Epithelial cell of esophagus (primary cell): Measurements from ENCODE around the gene BIN1.
A peak's percentile ranks its signal among the peaks of the same experiment; 100 is the strongest.

ENCODE experiments used
- DNase-seq: peaks from one replicate; pipeline ENCODE4 v3.0.0; 2010; ENCODE audit warnings: low read depth
- H3K4me3 ChIP-seq: 2 replicates; pipeline ENCODE4 v1.5.1; 2011; ENCODE audit warnings: mild to moderate bottlenecking, low read length, control low read depth
- CTCF ChIP-seq: IDR thresholded peaks from 2 replicates; pipeline ENCODE4 v1.5.1; 2011; ENCODE audit warnings: low read depth, mild to moderate bottlenecking, low read length, control low read depth, inconsistent platforms; ENCODE audit not compliant: insufficient read depth; ENCODE audit errors: missing control alignments

Gene BIN1

DNA sequence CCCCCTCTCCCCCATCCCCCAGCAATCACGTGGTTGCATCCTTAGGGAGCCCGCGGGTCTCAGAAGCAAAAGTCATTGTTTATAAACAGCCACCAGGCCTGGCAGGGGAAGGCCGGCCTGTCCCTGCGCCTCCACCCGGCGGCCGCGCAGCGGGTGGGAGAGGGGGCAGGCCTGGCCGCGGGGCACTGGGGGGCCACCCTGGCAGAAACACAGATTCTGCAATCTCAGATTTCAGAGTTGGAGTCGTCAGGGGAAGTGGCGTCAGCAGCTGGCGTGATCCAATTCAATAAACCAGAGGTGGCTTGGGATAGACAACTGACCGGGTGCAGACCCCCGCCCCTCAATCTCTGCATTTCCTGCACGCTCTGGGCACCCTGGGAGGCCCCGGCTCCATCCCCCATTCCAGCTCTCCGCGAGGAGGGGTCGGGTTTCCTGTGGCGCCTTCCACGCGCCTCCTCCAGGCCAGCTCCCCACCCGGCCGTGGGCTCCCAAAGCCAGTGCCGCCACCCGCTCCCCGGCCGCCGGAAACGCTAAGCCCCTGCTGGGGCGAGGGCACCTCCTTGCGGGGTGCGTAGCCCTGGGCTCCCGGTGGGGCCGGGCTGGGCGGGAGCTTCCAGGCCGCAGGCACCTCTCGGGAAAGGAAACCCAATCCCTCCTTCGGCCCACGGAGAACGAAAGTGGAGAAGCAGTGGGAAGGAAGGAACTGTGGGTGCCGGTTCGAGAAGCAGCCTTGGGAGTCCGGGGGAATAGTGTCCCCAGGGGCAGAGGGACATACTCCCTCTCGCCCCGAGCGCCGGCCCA, 1.1 kb downstream of the BIN1 start:
- peak; percentile 20 for DNase-seq
- TF ChIP-seq CTCF = no peak
- peak overlapping the region; percentile 62 for H3K4me3 ChIP-seq

- peak overlapping the region; percentile 62 for H3K4me3 ChIP-seq
- no peak for DNase-seq
- no peak for TF ChIP-seq CTCF
Observed at GRCh38 chr2:127104881-127105655, 1.9 kb downstream of the BIN1 start.

- no peak overlapping the region for H3K4me3 ChIP-seq
- no peak for DNase-seq
Observed at GRCh38 chr2:127104166-127104660, 2.7 kb downstream of the BIN1 start.

DNA sequence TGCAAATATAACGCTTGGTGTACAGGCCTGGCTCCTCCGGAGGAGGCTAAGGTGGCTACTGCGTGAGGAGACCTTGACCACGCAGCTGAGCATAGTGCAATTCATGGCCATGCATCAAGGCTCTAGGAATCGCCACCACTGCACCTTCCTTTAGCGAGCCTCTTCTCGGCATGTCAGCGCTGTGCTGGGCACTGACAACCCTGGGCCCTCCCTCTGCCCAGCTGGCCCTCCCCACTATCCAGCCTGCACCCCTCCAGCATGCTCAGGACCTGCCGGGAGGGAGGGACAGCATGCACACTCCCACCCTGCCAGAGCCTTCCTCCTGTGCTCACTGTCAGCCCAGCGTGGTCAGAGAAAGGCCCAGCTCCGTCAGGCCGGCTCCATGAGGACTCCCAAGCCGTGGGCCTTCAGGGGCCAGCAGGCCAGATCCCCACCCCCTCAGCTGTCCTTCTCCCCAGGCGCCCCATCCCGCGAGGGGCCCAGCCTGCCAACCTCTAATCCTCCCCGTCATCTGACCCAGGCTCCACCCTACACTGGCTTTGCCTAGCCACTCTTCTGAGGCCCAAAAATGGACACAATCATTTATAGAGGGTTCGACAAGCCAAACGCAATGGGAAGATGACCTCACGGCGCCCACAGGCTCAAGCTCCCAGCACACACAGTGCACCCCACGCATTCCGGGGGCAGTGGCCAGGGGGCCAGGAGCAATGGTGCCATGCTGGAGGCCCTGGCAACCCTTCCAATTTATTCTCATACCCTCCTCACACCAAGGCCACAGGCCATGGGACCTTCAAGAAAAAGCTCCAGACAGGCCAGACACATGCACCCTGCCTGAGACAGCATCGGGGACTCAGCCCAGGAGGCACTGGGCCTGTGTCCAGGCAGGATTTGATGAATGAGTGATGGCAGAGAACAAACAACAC, 3.5 kb downstream of the BIN1 start:
- no peak for DNase-seq
- no peak for TF ChIP-seq CTCF
- no peak overlapping the region for H3K4me3 ChIP-seq

More at GRCh38 chr2:127104166-127104660, 2.7 kb downstream of the BIN1 start:
- no peak for TF ChIP-seq CTCF

DNA sequence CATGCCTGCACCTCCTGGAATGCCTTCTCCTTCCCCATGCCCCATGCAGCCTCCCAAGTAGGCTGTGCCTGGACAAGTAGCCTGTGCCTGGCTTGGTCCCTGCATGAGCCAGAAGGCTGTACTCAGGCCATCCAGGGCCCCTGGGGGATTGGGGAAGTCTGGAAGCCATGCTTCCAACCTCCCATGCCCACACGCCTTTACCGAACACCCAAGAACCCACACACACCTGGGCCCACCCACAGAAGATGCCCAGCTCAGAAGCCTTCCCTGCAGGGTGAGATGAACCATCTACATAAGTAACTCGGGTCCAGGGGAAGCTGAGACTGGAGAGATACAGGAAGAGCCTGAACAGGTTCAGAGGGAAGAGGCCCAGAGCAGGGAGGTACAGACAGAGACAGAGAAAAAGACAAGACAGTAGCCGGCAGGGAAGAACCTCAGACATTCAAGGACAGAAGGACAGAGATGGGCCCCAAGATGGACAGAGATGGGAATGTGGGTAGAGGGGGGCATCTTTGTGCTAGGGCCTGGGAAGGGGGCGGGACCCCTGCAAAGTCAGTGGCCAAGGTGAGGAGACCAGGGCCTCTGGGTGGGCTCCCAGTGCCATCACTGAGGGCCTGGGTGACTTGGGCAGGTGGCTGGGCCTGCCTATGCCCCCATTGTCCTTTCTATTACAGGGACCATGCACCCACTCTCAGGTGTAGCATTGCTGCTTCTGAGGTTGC, 4.3 kb downstream of the BIN1 start:
- H3K4me3 ChIP-seq = no peak overlapping the region
- no peak for TF ChIP-seq CTCF
- DNase-seq = no peak
